RKO (cell line): ENCODE measurements around the gene EZR.
A peak's percentile ranks its signal among the peaks of the same experiment; 100 is the strongest.

ENCODE experiments used
- DNase-seq: peaks from one replicate; pipeline ENCODE4 v3.0.0-alpha.2; 2016; ENCODE audit warnings: low spot score

Gene EZR

DNA sequence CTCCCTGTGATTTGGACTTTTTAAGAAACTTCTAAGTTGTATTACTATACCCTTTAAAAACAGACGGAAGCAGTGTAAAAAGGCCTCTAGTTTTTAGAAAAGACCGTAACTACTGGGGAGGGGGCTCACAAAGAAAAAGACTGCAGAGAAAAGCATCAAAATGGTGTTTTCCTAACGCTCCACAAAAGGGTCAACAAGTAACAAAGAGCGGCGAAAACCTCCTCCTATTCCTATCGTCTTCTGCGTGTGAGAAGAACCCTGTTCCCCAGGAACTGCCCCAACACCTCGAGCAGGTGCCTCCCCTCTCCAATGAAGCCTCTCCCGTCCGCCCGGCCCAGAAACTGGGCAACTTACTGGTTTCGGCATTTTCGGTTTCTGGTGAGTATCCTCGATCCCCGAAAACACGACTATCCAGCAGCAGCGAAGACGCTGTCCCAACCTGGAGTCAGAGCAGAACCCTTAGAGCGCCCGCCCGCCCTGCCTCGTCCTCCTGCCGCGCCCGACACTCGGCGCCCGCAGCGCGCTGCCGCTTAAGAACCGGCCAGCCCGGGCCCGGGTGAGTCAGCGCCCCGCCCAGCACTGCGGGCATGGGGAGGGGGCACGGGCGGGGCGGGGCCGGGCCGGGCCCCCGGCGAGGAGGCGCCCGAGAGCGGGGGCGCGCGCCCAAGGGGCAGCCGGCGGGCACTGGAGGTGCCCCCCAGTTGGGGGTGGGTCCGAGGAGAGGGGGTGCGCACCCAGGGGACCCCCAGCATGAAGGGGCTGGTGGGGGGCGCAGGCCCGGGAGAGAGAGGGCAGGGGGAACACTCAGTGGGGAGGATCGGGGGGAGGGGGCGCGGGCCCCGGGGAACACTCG, 1.2 kb downstream of the EZR start:
- DNase-seq = peak; percentile 88

DNA sequence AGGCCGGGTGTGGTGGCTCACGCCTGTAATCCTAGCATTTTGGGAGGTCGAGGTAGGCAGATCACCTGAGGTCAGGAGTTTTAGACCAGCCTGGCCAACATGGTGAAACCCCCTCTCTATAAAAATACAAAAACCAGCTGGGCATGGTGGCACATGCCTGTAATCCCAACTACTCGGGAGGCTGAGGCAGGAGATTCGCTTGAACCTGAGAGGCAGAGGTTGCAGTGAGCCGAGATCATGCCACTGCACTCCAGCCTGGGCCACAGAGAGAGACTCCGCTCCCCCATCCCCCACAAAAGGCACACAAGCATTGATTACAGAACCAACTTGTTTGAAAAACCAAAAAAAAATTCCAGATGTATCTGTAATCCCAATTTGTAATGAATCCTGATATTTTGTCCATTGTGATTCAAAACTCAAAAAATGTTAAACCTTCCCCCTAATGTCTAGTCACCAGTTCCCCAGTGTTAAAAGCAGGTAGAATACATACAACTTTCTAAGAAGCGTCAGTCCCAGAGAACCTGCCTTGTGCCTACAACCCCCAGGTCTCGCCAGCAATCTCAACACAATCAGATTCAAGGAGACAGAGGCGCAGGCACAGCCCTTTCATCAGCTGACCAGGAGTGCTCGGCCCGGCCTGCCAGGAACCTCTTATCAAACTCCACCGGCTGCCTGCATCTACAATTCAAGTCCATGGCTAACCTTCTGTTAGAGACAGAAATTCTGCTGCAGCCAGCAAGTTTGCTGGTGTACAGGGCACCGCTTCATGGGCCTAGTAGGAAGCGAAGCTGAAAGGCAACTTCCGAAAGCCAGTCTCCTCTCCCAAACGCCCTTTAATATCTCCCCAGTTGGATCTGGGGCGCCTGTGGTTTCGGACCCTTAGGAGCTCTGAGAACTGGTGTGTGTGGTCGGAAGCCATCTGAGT, 2.1 kb downstream of the EZR start:
- peak; percentile 64 for DNase-seq

DNA sequence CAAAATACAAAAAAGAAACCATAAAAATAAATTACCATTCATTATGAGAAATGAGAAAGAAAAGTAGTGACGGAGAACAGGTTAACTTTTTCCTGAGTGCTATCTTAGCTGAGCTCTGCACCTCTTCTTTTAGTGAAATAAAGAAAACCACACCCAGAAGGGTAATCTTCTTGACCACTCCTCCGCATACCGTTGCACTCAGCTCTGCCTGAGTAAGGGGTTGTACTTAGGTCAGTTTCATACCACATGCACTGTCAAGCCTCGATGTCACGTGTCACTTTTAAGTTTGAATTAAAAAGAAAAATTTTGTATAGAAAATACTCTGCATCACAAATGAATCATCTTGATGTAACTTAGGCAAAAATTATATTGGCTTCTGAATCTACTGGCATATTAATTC, 2.8 kb downstream of the EZR start:
- DNase-seq = peak; percentile 57

DNA sequence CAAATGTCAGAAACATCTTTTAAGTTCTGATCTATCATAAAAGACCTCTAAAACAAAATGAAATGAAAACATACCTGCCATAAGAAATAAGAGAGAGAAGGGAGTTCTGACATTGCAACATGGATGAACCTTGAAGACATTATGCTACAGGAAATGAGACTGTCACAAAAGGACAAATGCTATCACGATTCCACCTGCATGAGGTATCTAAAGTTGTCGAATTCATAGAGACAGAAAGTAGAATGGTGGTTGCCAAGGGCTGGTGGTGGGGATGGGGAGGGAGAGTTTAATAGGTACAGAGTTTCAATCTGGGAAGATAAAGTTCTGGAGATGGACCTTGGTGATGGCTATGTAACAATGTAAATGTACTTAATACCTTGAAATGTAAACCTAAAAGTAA, 3.3 kb downstream of the EZR start:
- no peak for DNase-seq

DNA sequence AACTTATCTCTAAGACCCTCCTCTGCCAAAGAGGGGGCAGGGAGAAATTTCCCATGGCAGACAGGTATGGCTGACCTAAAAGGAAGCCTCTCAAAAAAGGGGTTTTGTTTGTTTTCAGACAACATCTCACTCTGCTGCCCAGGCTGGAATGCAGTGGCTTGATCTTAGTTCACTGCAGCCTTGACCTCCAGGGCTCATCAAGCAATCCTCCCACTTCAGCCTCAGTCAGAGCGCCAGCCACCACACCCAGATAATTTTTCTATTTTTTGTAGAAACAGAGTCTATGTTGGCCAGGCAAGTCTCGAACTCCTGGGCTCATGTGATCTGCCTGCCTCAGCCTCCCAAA, 3.8 kb downstream of the EZR start:
- no peak for DNase-seq

DNA sequence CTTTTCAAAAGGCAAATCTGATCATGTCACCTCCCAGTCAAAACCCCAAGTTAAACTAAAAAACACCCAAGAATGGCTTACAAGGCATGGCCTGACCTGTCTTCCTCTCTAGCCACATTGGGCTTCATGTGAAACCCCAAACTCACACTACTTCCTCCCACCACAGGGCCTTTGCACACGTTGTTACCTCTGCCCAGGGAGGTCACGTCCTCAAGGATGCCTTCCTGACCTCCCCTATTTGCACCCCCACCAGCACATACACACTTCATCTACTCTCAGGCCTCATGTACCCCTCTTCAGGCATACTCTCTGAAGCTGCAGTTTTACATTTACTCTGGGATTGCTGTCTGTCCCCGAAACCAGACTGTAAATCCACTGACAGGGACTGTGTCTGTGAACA, 6.1 kb downstream of the EZR start:
- DNase-seq = no peak

DNA sequence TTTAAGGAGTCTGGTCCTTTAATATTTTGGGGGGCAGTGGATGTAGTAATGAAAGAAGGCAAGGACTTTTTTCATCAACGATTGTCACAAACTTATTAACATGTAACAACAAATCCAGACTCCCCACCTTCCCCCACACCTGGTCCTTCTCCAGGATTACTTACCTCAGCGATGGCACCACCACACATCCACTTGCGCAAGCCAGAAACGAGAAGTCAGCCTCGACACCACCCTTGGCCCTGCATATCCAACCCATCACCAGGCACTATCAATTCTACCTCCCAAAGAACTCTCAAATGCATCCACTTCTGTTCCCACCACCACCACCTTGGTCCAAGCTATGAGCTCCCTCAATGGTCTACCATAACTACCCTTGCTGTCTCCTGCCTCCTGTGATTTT, 6.6 kb downstream of the EZR start:
- no peak for DNase-seq

DNA sequence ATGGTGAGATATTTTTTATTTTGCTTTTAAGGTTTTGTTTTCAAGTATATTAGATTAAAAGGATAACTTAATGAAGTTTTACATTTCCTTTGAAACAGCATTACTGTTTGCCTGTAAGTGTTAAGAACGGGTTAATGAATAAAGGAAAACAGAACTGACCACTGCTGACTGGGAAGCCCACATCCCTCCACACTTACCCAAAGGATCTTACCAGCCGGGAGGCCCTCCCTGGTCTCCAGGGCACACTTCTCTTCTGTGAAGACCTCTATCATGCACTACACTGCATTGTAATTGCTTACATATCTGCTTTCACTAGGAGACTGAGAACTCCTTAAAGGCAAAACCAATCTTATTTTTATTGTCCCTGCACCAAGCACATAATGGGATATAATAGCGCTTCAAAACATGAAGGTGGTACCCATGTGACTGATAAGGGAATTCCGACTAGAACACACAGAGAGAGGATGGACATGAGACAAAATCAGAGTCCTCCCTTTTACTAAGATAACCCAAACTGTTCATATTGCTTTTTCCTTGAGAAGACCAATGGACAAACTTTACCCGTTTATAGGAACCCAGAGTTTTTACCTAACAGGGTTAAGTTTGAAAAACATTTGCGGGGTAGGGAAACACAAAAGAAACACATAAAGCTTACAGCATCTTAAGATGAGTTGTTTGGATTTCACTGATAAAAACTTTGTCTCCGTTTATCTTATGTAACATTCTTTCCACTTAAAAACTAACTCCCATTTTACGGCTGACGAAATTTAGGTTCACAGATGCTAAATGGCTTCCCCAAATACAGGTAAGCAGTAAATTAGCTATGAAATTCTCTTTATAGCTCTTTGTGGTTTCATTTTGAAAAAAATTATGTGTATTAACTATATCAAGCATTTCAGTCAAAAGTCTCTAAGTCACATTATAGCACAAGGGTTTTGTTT, 8.7 kb downstream of the EZR start:
- no peak for DNase-seq

DNA sequence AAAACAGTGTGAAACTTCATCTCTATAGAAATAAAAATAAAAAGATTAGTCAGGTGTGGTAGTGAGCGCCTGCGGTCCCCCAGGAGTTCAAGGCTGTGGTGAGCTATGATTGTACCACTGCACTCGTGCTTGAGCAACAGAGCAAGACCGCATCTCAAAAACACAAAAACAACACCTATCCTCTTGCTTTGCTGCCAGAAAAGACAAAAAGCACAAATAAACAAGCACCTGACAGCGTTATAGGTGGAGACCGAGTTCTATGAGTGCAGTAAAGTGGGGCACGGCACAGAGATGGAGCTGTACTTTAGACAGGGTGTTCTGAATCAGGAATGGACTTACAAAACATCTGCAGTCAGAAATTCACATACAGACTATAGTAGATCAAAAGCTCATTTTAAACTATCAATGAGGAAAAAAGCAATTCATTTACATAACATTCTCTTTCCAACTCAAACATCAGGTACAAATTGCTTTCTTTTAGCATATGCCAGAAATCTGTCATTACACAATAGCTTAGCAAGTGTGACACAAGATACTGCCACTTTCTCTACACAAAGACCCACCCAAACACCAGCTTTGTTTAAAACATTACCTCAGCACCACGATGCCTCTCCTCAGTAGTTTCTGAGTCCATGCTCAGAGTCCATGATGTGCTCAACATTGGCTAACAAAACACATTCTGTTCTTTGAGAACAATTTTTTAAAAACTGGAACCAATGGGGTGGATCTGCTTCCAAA, 10.1 kb downstream of the EZR start:
- no peak for DNase-seq

DNA sequence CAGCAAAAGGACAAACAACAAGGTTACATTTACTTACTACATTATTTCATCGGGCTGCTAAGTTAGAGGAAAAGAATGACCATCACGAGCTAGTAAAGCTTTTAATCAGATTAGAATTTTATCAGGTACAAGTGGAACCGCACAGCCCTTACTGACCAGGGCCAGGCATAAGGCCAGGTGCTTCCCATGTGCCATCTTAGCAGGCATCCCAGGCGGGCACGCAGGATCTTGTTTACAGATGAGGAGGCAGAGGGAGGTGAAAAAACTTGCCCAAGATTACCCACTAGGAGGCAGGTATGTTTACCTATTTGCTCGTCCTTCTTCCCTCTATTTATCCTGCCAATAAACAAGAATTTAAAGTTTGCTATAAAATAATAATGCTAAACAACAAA, 10.7 kb downstream of the EZR start:
- no peak for DNase-seq

DNA sequence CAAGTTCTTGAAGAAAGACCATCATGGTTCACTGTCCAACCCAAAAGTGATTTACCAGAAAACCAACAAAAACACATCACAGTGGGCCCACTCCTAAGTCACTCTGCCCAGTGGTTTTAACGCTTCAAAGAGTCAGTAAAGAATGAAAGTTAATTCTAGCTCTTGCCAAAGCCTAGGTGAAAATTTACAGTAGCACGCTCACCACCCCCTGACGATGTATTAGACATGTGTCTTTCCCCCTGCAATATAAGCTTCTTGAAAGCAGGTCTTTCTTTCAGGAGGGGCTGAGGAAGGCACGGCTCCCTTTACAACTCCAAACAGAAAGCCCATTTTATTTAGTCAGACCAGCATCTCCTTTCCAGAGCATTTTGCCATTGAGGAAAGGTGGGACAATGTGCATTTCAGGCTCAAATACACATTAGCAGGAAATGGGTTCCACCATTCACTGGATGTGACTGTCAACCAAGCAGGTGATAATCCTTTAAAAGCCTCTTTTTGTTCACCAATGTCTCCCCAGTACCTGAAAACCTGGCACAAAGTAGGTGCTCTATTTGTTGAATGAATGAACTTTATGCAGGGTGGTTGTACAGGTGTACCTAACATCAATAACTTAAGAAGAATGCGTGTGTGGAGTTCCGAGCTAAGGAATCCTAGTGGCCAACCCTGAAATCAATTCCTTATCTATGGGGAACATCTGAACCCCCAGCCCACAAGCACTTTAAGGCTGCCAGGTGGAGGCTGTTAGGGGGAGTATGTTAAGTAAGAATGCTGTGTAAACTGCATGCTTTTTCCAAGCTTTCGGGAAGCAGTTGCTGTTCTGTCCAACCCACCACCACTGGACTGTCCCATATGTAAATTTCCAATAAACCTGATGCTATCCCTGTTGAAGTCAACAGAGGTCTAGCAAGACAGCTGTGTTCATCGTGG, 11.4 kb downstream of the EZR start:
- DNase-seq = no peak

DNA sequence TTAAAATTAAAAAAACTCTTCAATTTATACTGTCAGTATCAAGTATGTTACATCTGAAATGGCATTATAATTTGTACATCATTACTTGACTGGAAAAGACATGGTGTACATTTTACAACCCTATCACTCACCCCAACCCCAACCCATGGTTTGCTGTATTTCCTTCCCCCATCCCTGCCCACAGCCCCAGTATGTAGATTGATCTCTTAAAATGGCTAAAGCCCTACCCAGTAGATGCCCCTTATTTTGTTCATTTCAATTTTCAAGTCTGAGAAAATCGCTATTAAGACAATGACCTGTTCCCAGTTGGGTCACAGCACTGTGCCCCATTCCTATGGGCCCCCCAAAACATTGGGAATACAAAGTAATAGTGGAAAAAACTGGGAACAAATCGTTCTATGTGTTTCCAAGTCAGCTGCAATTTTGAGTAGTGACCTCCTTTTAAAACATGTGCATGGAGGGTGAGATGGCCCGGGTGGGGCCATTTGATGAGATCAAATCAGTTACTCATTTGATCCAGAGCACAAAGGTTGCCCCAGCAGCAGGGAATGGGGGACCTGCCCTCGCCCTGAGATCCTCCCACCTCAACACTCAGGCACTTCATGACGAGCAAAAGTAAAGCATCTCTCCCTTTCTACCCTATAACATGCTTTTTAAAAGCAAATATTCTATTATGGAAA, 13.3 kb downstream of the EZR start:
- no peak for DNase-seq

DNA sequence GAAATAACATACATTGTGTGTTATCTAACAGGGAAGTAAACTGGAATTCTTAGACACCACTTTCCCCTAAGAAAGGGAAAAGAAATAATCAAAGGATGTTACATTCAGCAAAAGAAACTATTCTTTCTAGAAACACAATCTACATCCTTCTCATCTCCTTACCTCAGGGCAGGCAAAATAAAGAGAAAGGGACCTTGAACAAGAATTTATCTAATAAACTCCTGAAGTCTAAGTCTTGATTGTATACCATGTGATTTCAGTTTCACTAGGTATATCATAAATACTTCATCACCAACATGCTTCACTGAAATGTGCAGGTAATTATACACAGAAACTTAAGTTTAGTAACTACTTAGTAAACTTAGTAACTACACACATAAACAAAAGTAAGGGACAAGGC, 15.0 kb downstream of the EZR start:
- no peak for DNase-seq

DNA sequence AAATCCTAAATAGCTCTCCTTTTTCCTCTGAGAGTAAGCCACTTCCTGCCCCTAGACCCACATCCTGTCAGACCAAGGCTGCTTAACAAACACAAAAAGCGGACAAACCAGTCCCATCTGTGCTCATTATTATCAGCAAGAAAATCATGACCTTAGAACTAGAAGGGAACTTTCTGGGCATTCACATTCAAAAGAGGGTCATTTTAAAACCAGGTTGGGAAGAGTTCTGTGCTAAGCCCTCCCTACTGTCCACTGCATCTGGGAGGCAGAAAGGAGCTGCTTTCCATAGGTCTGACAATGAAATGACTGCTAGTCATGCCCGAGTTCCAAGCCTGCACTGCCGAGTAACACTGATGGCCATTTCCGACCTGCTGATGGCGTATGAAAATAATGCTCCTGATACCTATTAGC, 15.4 kb downstream of the EZR start:
- no peak for DNase-seq

DNA sequence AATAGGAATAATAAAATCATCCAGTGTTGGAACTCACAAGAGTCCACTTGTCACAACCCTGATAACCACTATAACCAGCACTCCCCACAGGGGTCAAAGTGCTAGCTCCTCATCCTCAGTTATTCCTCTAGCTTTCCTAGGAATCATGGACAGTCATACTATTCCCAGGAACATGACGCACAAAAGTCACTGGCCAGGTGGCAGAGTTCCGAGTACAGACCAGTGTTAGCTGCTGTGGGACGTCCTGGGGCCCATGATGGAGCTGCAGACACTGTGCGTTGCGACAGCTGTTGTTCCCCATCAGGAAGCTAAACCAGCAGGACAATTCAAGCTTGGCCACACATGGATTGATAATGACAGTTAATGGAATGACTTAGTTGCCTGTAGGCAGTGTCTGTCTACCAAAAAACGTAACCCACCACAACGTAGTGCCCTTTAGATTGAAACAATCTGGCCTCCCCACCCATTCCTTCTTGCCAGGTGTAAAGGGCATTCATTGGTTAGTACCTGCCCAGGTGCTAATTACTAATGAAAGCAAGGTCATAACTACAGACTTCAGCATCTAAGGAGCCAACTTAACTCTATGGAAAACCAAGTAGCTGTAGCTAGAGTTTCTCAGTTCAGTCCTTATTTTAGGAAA, 17.4 kb downstream of the EZR start:
- no peak for DNase-seq

DNA sequence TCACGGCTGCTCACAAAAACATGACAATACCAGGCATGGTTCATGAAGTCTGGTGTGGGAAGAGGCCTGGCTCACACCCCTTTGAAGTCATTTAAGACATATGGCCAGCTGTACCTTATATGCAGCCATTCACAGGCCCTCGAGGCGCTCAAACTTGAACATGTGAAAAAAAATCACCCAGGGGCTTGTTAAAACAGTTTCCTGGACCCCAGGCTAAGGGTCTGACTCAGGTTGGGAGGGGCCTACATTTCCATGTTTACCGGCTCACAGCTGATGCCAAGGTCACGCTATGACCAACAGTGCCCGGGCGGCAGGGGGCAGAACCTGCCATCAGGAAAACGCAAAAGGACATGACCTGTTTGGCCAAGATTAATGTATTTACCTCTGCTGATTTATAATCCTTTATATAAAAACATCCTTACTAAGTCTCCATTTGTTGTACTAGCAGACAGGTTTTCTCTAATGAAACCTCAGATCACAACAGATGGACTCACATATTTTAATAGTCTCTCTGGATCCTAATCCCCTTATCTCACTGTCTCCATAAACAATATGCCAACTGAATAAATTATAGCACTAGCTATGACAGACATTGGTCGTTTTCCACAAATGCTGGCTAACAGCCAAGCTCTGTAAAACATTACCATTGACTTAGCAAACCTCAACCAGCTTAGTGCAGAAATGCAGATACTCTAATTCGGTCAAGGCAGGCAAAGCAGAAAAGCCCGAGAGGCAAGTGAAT, 19.9 kb downstream of the EZR start:
- DNase-seq = no peak

DNA sequence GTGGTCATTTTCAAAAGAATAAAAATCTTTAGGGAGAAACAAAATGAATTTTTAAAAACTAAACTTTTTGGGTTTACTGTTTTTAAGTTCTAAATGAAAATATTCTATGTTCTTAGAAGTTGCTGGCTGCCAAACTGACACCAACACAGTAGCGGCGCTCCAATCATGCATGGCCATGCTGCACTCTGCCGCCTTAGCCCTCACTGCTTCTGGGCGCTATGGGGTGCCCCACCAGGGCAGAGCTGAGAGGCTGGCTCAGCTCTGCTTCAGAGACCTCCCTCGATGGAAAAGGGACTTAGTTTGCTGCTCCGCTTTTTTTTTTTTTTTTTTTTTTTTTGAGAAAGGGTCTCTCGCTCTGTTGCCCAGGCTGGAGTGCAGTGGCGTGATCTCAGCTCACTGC, 20.9 kb downstream of the EZR start:
- no peak for DNase-seq
